Ishikawa (cell line): ENCODE results near the gene TMEM117.
A peak's percentile ranks its signal among the peaks of the same experiment; 100 is the strongest.

Source experiments
- CEBPB ChIP-seq: IDR thresholded peaks from 2 replicates; pipeline ENCODE4 v1.6.1; 2012
- CREB1 ChIP-seq: IDR thresholded peaks from 2 replicates; pipeline ENCODE4 v1.6.1; 2012; ENCODE audit warnings: low read depth
- EGR1 ChIP-seq: IDR thresholded peaks from 2 replicates; pipeline ENCODE4 v1.6.1; 2012
- EP300 ChIP-seq: IDR thresholded peaks from 2 replicates; pipeline ENCODE4 v1.6.1; 2012; ENCODE audit warnings: borderline replicate concordance
- FOXM1 ChIP-seq: IDR thresholded peaks from 2 replicates; pipeline ENCODE4 v1.6.1; 2012; ENCODE audit warnings: low read depth, borderline replicate concordance
- NFIC ChIP-seq: IDR thresholded peaks from 2 replicates; pipeline ENCODE4 v1.6.1; 2012
- RAD21 ChIP-seq: IDR thresholded peaks from 2 replicates; pipeline ENCODE4 v1.6.1; 2012; ENCODE audit warnings: low read depth
- TAF1 ChIP-seq: IDR thresholded peaks from 2 replicates; pipeline ENCODE4 v1.6.1; 2012; ENCODE audit warnings: low read depth, mild to moderate bottlenecking
- TCF12 ChIP-seq: IDR thresholded peaks from 2 replicates; pipeline ENCODE4 v1.6.1; 2012; ENCODE audit warnings: low read depth
- TEAD4 ChIP-seq: IDR thresholded peaks from 2 replicates; pipeline ENCODE4 v1.6.1; 2012
- YY1 ChIP-seq: IDR thresholded peaks from 2 replicates; pipeline ENCODE4 v1.6.1; 2012; ENCODE audit warnings: low read depth
- ZBTB7A ChIP-seq: IDR thresholded peaks from 2 replicates; pipeline ENCODE4 v1.6.1; 2012; ENCODE audit warnings: low read depth
- TF ChIP-seq, protein P1 (sequence below): IDR thresholded peaks from 2 replicates; pipeline ENCODE4 v1.6.1; 2012
- TF ChIP-seq, protein P2 (sequence below): IDR thresholded peaks from 2 replicates; pipeline ENCODE4 v1.6.1; 2012; ENCODE audit warnings: low read depth, mild to moderate bottlenecking
- TF ChIP-seq, protein P3 (sequence below): IDR thresholded peaks from 2 replicates; pipeline ENCODE4 v1.6.1; 2012

Gene TMEM117

DNA sequence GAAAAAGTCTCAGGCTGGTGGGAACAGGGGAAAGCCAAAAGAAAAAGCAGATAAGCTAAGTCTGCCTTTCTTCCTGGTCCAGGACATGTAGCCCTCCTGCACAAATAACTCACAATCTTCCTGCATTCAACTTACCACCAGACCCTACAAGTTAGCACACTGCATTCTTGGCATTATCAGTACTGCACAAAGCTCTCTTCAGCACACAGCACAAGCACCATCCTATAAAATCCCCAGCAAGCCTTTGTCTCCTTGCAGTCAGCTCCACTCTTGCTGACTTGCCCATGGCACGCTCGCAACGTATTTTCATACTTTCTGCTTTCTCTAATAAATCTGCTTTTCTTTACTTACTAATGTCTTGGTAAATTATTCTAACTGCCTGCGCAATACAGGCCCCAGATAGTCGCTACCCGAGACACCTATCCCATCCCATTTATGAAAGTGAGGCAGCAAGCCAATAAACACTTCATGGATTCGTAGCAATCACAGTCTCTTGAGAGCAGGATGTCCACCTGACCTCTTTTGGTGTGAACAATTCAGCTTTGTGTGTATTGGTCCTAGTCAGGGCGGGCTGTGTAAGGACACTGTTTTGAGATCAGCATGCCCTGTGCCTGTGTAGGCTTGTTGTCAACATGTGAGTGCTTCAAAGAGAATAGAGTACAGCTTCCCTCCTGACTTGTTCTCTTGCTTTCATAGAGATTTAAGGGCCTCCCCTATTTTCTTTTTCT lies 49.0 kb downstream of the TMEM117 start:
- TF ChIP-seq TEAD4 (no peak), FOXM1 (no peak), TAF1 (no peak), CREB1 (no peak), EP300 (no peak), YY1 (no peak), RAD21 (no peak), ZBTB7A (no peak), TCF12 (no peak), EGR1 (no peak), NFIC (no peak), CEBPB (no peak)
- TF ChIP-seq, protein P1, sequence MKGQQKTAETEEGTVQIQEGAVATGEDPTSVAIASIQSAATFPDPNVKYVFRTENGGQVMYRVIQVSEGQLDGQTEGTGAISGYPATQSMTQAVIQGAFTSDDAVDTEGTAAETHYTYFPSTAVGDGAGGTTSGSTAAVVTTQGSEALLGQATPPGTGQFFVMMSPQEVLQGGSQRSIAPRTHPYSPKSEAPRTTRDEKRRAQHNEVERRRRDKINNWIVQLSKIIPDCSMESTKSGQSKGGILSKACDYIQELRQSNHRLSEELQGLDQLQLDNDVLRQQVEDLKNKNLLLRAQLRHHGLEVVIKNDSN = no peak
- TF ChIP-seq, protein P2, sequence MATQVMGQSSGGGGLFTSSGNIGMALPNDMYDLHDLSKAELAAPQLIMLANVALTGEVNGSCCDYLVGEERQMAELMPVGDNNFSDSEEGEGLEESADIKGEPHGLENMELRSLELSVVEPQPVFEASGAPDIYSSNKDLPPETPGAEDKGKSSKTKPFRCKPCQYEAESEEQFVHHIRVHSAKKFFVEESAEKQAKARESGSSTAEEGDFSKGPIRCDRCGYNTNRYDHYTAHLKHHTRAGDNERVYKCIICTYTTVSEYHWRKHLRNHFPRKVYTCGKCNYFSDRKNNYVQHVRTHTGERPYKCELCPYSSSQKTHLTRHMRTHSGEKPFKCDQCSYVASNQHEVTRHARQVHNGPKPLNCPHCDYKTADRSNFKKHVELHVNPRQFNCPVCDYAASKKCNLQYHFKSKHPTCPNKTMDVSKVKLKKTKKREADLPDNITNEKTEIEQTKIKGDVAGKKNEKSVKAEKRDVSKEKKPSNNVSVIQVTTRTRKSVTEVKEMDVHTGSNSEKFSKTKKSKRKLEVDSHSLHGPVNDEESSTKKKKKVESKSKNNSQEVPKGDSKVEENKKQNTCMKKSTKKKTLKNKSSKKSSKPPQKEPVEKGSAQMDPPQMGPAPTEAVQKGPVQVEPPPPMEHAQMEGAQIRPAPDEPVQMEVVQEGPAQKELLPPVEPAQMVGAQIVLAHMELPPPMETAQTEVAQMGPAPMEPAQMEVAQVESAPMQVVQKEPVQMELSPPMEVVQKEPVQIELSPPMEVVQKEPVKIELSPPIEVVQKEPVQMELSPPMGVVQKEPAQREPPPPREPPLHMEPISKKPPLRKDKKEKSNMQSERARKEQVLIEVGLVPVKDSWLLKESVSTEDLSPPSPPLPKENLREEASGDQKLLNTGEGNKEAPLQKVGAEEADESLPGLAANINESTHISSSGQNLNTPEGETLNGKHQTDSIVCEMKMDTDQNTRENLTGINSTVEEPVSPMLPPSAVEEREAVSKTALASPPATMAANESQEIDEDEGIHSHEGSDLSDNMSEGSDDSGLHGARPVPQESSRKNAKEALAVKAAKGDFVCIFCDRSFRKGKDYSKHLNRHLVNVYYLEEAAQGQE = no peak
- TF ChIP-seq, protein P3, sequence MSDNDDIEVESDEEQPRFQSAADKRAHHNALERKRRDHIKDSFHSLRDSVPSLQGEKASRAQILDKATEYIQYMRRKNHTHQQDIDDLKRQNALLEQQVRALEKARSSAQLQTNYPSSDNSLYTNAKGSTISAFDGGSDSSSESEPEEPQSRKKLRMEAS = no peak

DNA sequence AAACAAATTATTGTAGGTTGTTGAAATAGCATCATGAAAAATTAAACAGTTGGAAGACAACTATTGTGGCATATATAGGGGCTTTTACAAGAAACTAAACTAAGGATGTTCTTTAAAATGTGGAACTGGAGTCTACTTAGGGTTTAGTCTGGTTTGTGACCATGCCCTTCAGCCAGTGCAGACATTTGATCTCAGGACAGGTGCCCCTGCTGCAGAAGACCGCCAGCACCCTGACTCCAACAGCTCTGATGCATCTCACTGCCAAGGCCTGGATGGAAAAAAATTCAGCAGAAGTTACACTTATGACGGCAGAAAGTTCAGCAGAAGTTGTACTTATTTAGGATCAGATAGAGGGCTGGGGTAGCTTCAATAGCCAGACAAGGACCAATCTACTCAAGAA lies 51.5 kb downstream of the TMEM117 start:
- TF ChIP-seq, protein P1 = no peak
- no peak for TF ChIP-seq CREB1
- TF ChIP-seq FOXM1 = no peak
- TF ChIP-seq, protein P2 = no peak
- no peak for TF ChIP-seq ZBTB7A
- TF ChIP-seq TEAD4 = no peak
- TF ChIP-seq YY1 = no peak
- no peak for TF ChIP-seq CEBPB
- TF ChIP-seq EGR1 = no peak
- TF ChIP-seq TCF12 = no peak
- TF ChIP-seq, protein P3 = no peak
- TF ChIP-seq EP300 = no peak
- no peak for TF ChIP-seq RAD21

DNA sequence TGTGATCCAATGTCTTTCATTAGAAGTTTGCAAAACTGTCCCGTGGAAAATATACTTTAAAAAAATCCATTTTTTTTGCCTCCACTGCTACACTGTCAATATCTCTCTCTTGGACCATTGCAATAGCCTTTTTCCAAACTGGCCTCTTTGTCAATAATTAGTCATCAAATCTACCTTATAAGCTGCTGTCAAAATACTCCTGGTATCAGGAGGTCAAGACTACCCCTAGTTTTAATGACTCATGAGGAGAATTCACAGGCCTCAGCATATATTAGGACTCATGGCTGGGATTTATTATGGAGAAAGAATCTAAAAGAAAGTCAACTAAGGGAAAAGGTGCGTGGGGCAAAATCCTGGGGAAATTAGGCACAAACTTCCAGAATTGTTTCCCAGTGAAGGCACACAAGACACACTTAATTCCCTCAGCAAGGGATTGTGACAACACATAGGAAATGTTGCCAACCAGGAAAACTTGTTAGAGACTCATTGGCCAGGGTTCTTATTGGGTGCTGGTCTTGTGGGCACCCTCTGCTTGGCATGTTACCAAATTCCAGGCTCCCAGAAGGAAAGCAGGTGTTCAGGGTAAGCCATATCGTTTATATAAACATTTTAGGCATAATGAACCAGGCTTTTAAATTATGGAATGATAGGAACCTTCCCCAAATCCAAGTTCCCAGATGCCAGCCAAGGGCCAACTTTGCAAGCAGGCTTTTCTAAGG lies 56.1 kb downstream of the TMEM117 start:
- TF ChIP-seq ZBTB7A (no peak), RAD21 (no peak), YY1 (no peak)
- TF ChIP-seq, protein P3 = no peak

DNA sequence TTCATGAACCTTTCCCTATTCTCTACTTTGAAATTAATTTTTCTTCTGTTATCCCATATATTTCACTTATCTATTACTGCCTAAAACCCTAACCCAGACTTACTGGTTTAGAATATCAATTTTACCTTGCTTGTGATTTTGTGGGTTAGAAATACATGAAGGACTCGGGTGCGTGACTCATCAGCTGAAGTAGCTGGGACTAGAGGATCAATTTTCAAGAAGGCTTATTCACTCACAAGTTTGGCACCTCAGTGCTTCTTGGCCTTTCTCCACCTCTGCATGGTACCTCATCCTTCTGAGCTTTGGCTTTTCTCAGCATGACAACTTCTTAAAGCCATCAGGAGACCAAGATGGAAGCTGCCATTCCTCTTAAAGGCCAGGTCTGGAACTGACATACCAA lies 57.8 kb downstream of the TMEM117 start:
- TF ChIP-seq YY1 = peak; percentile 62
- TF ChIP-seq NFIC = 0 out of 2 replicates have a peak, but pooled peaks have one; percentile 23
- no peak for TF ChIP-seq TCF12

DNA sequence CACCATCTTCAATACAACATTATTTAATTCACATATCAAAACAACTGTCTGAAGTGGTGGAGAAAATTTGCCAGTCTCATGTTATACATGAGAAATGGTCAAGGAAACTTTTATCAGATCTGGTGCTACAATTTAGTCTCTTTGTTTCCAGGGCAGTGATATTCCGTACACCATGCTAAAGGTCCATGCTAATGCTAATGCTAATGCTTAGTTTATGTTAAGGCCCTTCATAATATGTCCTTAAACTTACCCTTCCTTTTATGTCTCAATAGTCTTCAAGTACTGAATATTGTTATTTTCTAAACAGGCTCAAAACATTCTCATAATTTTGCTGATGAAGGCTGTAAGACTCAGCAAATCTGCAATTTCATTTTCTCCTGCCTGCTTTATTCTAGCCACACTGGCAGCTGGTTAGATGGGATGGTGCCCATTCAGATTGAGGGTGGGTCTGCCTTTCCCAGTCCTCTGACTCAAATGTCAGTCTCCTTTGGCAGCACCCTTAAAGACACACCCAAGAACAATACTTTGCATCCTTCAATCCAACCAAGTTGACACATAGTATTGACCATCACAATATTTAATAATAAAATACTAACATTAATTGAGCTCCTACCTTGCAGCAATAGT lies 59.8 kb downstream of the TMEM117 start:
- TF ChIP-seq FOXM1 (no peak), EP300 (no peak), YY1 (no peak), CEBPB (no peak), ZBTB7A (no peak), EGR1 (no peak), TCF12 (no peak), TEAD4 (no peak), NFIC (no peak), TAF1 (no peak), CREB1 (no peak), RAD21 (no peak)
- TF ChIP-seq, protein P1 = no peak
- TF ChIP-seq, protein P3 = no peak
- TF ChIP-seq, protein P2 = no peak
